GM21515 (cell line): Measurements from ENCODE around the gene KIF1B.

Source experiments
- ATAC-seq: cut with Tn5 transposase; IDR thresholded peaks from one replicate; pipeline ENCODE4 v1.9.1; 2021; ENCODE audit not compliant: unreplicated experiment

Gene KIF1B

DNA sequence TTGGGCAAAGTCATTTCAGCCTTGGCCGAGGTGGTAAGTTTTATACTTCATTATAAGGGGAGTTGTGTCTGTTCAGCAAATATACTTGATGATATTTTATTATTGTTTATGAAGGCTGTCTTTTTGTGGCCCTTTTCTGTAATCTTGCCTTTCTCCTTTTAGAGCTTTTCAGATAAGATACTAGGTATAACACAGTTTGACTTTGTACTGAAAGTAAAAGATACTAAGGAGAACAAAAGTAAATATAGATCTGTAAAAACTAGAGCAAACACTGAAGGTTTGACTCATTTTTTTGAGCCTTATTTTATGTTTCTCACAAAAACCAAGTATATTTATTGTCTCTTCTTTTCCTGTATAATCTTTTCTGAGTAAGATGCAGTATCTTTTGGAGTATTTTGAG is 61.9 kb downstream of the KIF1B start:
- no peak for ATAC-seq

GRCh38 chr1:10278880-10279279 is 68.5 kb downstream of the KIF1B start:
- no peak for ATAC-seq

DNA sequence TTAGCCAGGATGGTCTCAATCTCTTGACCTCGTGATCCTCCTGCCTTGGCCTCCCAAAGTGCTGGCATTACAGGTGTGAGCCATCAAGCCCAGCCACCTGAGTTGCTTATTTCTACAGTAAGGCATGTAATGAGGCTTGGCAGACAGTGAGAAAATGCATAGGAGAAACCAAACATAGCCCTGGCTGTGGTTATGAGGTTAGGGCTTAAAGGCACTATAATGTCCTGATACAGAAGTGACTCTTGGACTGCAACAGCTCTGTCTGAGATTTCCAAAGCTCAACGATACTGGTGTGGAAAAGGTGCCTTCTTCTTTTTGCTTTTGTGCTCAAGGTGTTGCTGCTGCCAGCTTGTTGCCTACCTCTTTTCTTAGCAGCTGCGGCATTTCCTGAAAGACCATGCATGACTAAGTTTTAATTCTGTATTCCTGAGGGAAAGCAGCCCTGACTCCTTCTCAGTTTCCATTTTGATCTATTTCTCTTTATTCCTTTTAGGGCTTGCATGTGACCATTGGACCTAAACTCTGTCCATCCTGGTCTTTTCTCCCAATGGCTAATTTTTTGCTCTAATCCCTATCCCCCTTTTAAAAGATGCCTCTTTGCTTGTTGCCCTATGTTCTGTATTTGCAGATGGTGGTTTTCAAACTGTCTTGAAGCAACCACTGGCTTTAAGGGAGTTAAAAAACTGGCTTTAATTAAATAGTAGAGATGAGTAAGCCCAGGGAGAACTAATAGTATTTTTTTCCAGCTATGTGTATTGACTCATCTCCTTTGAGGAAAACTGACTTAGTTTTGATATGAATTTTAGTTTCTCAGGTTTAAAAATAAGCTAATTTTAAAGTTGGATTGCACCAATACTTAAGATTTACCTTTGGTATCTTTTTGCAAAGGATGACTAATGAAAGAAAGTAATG is 70.3 kb downstream of the KIF1B start:
- no peak for ATAC-seq

DNA sequence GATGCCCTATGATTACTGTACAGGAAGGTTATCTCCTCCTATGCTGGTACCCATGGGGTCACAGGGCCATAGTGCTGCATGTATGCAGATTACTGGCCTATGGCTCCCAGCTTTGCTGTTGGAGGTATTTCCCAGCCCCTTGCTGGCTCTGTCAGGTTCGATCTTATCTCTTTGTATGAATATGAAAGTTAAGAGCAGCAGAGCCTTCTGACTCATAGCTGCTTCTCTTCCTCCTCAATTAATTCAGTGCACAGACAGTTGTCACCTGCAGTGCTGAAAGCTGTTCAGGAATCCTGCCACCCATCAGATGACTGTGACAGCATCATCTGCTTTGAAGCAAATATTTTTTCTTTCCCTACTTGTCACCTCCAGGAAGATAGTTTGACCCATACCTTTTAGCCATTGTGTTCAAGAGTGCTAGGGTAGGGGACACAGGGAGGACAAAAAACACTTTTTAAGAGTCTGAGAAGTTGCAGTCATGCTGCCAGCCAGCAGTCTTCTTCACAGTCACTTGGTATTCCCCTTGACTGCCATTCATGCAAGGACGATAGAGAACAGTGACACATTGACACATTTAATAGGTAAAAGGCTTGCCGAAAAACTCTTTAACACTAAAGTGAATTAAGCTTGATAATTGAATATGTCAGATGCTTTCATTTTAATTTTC is 73.1 kb downstream of the KIF1B start:
- no peak for ATAC-seq

DNA sequence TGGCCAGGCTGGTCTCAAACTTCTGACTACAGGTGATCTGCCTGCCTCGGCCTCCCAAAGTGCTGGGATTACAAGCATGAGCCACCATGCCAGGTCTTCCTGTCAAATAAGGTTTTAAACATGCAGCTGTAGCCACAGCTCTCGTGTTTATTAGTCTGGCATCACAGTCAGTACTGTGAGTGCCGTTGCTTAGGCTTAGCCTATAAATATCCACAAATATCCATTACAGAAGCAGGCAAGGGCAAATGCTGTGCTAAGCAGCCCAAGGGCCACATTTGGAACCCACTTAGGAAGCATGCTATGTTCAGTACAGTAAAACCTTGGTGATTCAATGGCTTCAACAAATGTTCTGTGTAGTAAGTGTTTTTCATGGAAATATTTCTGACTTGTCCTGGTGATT is 75.9 kb downstream of the KIF1B start:
- ATAC-seq, result no peak

GRCh38 chr1:10287023-10287645 is 76.8 kb downstream of the KIF1B start:
- no peak for ATAC-seq

DNA sequence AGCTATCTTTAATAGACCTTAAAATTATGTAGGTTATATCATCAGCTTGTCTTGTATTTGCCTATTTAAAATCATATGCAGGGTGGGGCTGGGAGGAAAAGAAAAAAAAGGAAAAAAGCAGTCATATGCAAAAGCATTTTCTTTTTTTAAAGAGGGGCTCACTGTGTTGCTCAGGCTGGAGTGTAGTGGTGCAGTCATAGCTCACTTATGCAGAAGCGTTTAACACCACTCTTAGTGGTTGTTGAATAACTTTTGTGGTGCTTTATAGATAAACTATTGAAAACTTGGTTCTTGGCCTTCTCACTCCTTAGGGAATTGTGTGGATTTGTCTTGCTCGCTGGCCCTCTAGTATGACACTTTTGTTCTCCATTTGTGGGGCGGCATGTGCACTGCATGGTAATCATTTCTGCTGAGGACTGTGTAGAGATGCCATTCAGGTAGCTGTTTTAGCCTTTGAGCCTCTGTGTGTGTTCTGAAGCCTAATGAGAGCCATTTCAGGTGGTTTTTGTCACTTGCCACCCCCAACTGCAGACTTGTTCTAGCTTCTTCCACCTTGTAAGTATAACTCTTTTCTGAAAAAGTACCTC is 77.8 kb downstream of the KIF1B start:
- no peak for ATAC-seq

DNA sequence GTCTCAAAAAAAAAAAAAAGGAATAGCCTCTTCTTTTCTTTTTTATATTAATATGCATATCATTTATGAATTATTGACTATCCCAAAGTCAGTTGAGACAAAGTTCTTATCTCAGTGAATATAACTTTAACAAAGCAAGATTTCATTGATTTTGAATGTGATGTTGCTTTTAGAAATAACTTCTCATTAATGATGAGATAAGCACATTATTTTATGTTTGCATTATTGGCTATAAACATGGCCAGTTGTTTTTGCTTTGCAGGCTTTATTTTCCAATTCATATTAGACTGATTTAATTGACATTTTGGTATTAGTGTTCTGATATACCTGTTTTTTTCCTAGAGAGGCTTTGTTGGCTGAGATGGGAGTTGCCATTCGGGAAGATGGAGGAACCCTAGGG is 81.3 kb downstream of the KIF1B start:
- no peak for ATAC-seq

DNA sequence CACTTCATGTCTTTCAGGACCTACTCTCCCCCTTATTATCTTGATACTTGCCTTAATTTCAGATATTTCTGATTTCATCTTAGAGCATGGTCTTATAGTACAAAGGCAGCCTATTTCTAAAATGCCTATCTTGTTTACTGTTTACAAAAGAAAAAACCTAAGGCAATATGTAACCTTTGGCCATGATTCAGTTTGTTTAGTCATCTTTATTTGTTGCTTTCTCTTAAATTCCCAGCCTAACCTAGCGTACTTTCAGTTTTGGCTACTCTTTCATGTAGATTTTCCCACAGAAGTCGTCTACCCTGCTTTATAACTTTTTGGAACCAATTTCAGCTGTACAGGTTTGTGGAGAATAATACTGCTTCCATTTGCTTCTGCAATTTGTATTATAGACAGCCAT is 81.8 kb downstream of the KIF1B start:
- no peak for ATAC-seq

DNA sequence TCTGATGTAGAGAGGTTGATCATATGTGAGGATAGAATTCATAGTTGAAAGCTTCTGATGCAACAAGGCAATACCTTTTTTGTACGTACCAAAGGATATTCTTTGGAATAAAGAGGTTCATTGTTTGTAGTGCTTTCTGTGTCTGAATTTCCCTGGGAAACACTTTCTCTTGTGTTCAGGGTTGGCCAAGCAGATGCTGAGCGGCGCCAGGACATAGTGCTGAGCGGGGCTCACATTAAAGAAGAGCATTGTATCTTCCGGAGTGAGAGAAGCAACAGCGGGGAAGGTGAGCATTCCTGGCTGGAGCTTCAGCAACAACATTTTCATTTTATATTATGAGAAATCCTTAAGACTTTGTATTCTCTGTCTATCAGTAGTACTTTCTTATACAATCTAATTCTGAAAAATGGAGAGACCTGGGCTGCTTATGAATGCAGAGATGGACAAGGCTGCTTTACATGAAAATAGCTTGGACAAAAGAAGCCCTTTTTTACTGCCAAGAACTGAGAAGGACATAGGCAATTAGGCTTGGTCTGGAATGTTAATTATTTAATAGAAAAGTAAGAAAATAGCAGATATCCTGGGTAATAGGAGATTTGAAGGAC is 85.2 kb downstream of the KIF1B start:
- no peak for ATAC-seq

- ATAC-seq, result no peak
These were observed 88.8 kb downstream of the KIF1B start for GRCh38 chr1:10299151-10299550.

DNA sequence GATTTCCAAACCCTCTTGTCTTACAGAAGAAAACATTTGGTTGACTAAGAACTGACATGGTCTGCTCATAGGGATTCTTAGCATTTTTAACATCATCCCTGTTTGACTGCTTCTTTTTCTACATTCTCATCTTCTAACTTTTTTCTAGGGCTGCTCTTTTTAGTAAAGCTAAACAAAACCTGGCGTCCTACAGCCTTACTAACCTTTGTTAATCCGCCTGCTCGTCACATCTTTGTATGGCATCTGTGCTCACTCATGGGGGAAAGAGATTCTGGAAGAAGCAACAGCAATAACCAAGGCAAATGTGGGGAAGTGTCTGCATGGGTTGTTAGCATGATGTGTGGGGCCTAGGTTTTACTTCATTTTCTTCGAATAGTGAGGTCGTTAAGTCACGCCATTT is 92.0 kb downstream of the KIF1B start:
- ATAC-seq, result no peak

DNA sequence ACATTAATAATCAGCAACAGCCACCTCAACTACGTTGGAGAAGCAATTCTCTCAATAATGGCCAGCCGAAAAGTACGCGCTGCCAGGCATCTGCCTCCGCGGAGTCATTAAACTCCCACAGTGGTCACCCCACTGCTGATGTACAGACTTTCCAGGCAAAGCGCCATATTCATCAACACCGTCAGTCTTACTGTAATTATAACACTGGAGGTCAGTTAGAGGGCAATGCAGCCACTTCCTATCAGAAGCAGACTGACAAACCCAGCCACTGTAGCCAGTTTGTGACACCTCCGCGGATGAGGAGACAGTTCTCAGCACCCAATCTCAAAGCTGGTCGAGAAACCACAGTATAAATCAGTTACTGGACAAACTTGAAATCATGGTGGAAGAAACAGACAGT is 93.9 kb downstream of the KIF1B start:
- ATAC-seq, result no peak

DNA sequence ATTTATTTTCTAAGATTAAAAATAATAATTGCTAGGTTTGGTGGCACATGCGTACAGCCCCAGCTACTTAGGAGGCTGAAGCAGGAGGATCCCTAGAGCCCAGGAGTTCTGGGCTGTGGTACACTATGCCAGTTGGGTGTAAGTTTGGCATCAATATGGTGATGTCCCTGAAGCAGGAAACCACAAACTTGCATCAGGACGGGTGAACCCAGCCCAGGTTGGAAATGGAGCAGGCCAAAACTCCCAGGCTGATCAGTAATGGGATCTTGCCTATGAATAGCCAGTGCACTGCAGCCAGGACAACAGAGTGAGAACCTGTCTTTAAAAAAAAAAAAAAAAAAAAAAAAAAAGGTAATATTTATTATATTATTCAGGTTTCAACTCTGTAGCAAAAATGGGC is 96.1 kb downstream of the KIF1B start:
- ATAC-seq, result no peak

DNA sequence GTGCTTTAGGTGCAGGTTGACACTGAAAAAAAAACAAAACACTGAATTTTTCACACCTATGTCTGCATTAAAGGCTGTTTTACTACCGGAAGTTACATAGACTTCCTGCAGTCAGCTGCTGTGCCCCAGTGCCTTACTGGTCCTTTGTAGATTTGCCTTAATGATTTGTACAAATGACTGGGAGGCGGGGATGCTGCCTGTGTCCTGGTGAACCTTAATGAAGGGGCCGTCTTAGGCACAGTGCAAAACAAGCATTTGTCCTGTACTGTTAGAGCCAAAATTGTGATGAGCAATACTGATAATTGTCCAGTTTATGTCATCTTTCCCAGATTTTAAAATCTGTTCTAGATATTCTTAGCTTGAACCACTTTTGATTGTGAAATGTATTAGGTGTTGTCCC is 97.6 kb downstream of the KIF1B start:
- no peak for ATAC-seq

GRCh38 chr1:10309243-10310011 is 99.1 kb downstream of the KIF1B start:
- ATAC-seq, result no peak

GRCh38 chr1:10316752-10317151 is 106.4 kb downstream of the KIF1B start:
- ATAC-seq, result no peak

DNA sequence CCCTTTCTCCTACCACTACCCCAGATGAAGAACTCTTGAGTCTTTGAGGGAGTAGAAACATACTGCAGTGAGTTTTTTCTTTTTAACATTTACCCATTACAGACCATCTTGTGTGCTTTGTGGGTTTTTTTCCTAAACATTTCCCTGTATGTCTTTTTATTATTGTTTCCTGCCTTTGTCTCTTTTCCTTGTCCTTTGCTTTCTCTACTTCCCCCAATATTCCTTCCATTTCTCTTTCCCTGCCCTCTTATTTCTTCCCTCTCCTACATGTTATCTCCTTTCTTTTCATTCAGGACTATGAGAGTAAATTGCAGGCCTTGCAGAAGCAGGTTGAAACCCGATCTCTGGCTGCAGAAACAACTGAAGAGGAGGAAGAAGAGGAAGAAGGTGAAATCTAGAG is 109.4 kb downstream of the KIF1B start:
- ATAC-seq, result no peak

DNA sequence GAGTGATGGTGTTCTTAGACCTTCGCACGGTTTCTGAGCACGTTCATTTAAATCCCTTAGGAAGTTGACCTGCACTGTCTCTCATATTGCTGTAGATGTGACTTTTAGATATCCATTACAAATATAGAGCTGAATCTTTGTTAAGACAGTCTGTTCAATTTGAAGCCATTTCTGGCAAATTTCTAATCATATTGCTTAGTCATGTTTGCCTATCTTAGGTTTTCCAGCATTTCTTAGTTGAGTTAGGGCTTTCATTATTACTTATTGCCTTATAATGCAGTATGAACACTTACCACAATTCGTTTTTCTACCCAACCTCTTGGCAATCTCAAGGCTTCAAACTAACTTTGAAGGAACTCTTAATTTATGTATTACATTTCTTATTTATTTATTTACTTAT is 110.0 kb downstream of the KIF1B start:
- no peak for ATAC-seq

GRCh38 chr1:10322821-10323220 is 112.5 kb downstream of the KIF1B start:
- ATAC-seq, result no peak

DNA sequence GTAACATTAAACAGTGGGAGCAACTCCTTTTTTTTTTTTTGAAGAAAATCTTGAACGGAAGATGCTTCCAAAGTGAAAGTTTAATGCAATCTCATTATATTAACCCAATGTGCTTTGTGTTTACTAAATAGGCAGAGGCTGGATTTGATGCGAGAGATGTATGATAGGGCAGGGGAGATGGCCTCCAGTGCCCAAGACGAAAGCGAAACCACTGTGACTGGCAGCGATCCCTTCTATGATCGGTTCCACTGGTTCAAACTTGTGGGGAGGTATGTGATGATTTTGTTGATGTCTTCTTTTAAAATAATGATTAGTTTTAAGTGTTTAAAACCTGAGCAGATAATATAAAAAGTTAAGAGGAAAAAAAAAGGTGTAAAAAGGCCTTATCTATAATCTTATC is 114.3 kb downstream of the KIF1B start:
- no peak for ATAC-seq
